ENCODE data around the gene BICC1.

DNA sequence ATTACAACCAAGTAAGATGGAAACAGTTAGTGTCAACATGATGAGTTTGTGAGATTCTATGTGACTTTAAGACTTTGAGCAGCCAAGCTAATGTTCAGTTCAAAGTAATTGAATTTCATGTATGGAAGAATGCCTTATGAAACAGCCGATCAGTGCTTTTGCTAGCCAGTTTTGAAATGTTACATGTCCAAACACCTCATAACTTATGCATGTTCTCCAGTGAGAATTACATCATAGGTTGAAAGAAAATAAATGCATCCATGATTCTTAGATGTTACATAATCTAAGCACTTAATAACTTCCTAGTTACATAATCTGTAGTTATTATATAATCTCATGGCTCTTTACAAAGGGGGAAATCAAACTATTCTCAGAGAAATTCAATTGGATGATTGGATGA is 211.3 kb downstream of the BICC1 start:
- TF ChIP-seq, protein P1, sequence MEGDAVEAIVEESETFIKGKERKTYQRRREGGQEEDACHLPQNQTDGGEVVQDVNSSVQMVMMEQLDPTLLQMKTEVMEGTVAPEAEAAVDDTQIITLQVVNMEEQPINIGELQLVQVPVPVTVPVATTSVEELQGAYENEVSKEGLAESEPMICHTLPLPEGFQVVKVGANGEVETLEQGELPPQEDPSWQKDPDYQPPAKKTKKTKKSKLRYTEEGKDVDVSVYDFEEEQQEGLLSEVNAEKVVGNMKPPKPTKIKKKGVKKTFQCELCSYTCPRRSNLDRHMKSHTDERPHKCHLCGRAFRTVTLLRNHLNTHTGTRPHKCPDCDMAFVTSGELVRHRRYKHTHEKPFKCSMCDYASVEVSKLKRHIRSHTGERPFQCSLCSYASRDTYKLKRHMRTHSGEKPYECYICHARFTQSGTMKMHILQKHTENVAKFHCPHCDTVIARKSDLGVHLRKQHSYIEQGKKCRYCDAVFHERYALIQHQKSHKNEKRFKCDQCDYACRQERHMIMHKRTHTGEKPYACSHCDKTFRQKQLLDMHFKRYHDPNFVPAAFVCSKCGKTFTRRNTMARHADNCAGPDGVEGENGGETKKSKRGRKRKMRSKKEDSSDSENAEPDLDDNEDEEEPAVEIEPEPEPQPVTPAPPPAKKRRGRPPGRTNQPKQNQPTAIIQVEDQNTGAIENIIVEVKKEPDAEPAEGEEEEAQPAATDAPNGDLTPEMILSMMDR (IDR thresholded peaks at IDR 0.05; ENCODE audit: insufficient read depth, low read length) = no peak
- no peak for TF ChIP-seq SPI1 (IDR thresholded peaks at IDR 0.05; ENCODE audit: borderline replicate concordance, low read depth)
- TF ChIP-seq POLR2AphosphoS5 (IDR thresholded peaks at IDR 0.05; ENCODE audit: low read depth) = no peak
- TF ChIP-seq, protein P2, sequence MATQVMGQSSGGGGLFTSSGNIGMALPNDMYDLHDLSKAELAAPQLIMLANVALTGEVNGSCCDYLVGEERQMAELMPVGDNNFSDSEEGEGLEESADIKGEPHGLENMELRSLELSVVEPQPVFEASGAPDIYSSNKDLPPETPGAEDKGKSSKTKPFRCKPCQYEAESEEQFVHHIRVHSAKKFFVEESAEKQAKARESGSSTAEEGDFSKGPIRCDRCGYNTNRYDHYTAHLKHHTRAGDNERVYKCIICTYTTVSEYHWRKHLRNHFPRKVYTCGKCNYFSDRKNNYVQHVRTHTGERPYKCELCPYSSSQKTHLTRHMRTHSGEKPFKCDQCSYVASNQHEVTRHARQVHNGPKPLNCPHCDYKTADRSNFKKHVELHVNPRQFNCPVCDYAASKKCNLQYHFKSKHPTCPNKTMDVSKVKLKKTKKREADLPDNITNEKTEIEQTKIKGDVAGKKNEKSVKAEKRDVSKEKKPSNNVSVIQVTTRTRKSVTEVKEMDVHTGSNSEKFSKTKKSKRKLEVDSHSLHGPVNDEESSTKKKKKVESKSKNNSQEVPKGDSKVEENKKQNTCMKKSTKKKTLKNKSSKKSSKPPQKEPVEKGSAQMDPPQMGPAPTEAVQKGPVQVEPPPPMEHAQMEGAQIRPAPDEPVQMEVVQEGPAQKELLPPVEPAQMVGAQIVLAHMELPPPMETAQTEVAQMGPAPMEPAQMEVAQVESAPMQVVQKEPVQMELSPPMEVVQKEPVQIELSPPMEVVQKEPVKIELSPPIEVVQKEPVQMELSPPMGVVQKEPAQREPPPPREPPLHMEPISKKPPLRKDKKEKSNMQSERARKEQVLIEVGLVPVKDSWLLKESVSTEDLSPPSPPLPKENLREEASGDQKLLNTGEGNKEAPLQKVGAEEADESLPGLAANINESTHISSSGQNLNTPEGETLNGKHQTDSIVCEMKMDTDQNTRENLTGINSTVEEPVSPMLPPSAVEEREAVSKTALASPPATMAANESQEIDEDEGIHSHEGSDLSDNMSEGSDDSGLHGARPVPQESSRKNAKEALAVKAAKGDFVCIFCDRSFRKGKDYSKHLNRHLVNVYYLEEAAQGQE (IDR thresholded peaks at IDR 0.05; ENCODE audit: insufficient replicate concordance, low read depth) = no peak
- no peak for TF ChIP-seq GABPA (IDR thresholded peaks at IDR 0.05; ENCODE audit: low read depth)

Measured in HL-60 (cell line).